ENCODE data around the gene FAM78B.

The FAM78B gene

DNA sequence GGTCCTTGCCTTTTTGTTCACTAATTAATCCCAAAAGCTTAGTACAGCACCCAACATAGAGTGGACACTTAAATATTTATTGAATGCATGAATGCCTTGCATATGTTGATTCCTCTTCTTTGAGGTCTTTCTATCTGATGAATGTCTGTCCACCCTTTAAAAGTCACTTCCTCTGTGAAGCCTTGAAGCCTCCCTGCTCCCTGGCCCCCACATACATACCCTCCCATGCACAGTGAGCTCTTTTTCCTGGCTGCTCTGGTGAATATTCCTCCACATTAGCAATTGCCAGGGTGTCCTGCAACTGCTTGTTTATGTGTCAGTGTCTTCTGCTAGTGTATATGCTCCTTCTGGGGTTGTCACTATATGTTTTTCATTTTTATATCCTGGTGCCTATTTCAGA, 8.2 kb upstream of the FAM78B start:
- no peak for DNase-seq (ENCODE audit: low spot score)
- in situ Hi-C loops (cut with MboI; ENCODE audit: low sequenced_read_pairs, unreplicated experiment), result no loop called here
- TF ChIP-seq, protein P1, sequence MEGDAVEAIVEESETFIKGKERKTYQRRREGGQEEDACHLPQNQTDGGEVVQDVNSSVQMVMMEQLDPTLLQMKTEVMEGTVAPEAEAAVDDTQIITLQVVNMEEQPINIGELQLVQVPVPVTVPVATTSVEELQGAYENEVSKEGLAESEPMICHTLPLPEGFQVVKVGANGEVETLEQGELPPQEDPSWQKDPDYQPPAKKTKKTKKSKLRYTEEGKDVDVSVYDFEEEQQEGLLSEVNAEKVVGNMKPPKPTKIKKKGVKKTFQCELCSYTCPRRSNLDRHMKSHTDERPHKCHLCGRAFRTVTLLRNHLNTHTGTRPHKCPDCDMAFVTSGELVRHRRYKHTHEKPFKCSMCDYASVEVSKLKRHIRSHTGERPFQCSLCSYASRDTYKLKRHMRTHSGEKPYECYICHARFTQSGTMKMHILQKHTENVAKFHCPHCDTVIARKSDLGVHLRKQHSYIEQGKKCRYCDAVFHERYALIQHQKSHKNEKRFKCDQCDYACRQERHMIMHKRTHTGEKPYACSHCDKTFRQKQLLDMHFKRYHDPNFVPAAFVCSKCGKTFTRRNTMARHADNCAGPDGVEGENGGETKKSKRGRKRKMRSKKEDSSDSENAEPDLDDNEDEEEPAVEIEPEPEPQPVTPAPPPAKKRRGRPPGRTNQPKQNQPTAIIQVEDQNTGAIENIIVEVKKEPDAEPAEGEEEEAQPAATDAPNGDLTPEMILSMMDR (IDR thresholded peaks at IDR 0.05; ENCODE audit: borderline replicate concordance, control extremely low read depth, extremely low read depth, insufficient read depth, missing control alignments), result no peak

DNA sequence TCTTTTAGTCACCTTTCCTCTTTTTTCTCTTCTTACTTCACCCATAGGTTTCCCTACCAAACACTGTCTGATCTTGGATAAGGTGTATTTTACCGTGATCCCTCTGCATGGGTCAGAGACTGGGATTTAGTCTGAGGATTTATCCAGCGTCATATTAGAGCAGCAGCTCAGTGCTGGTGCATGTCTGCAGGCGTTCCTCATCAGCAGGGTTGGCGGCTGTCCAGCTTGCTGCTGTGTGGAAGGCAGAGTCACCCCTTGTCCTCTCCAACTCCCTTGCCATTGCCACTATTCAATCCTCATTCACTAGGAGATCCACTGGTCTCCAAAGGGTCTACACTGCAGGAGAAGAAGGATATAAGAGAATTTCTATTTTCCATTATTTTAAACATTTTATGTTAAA, 7.3 kb upstream of the FAM78B start:
- no peak for DNase-seq (ENCODE audit: low spot score)
- TF ChIP-seq, protein P1 (IDR thresholded peaks at IDR 0.05; ENCODE audit: borderline replicate concordance, control extremely low read depth, extremely low read depth, insufficient read depth, missing control alignments), result no peak
- in situ Hi-C loops (cut with MboI; ENCODE audit: low sequenced_read_pairs, unreplicated experiment), result no loop called here

DNA sequence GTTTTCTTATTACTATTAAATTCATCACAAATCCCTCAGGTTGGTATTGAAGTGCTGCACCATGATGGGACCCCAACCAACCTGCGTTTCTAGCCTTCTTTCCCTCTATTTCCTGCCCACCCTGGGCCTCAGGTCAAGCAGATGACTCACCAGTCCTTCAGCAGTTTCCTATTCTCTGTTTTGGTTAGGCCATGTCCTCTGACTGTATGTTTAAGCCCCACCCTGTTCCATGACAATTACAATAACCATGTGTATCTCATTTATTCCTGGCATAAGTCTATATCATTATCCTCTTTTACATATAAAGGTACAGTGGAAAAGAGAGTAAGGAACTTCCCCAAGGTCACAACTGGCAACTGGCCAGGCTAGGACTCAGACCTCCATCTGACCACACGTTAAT, 5.3 kb upstream of the FAM78B start:
- TF ChIP-seq, protein P1 (IDR thresholded peaks at IDR 0.05; ENCODE audit: borderline replicate concordance, control extremely low read depth, extremely low read depth, insufficient read depth, missing control alignments), result no peak
- in situ Hi-C loops (cut with MboI; ENCODE audit: low sequenced_read_pairs, unreplicated experiment), result no loop called here
- no peak for DNase-seq (ENCODE audit: low spot score)

DNA sequence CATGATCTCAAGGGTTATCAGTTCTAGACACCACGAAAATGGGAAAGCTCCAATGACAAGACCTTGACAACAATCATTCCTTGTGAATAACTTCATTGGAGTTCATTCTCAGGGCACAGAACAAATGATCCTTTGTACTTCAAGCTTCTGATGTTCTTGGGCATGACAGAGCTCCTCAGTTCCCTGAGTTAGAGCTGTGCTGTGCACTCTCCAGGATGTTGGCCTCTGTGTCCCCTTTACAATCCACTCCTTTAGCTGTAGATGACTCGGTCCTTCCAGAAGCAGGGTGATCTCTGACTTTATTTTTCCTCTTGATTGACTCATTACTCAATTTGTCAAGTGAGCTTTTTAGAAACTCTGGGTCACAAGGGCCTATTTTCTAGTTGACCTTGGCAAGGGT, 3.9 kb upstream of the FAM78B start:
- TF ChIP-seq, protein P1 (IDR thresholded peaks at IDR 0.05; ENCODE audit: borderline replicate concordance, control extremely low read depth, extremely low read depth, insufficient read depth, missing control alignments), result no peak
- in situ Hi-C loops (cut with MboI; ENCODE audit: low sequenced_read_pairs, unreplicated experiment), result no loop called here
- DNase-seq (ENCODE audit: low spot score), result no peak

DNA sequence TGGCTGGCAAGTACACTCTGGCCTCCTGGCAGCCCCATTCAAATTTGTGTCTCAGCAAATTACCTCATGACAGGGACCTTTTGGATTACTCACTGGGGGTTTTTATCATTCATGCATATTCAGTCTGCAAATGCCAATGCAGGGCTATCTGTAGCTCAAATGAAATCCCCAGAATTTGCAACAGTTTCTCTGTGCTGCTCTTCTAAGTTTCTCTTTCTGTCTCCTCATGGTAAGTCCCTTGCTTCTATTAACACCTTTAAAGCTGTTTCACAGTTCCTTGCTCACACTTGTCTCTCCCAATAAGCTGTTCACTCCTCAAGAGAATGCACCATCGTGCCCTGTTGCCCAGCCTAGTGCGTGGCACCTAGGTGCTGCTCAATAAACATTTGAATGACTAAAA, 3.3 kb upstream of the FAM78B start:
- TF ChIP-seq, protein P1 (IDR thresholded peaks at IDR 0.05; ENCODE audit: borderline replicate concordance, control extremely low read depth, extremely low read depth, insufficient read depth, missing control alignments), result no peak
- in situ Hi-C loops (cut with MboI; ENCODE audit: low sequenced_read_pairs, unreplicated experiment), result no loop called here
- peak; percentile 54 for DNase-seq (ENCODE audit: low spot score)

DNA sequence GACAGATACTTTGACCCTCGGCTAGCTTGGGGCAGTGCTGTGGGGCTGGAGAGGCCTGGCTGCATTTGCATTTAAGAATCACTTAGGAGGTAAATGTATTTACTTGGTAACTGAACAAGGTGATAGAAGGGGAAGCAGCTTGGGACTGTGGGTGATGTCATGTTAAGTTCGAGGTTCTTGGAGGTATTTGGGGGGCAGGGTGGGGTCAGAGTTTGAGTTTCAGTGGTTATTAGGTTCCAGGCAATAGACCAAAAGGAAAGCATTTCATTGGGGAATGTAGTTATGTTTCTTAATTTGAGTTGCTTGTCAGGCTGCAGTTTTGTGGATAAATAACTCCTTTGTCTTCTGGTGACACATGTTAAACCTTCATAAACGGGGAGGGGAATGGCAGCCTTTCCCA, 2.4 kb upstream of the FAM78B start:
- DNase-seq (ENCODE audit: low spot score), result no peak
- in situ Hi-C loops (cut with MboI; ENCODE audit: low sequenced_read_pairs, unreplicated experiment), result no loop called here

More for the DNA sequence above, 2.4 kb upstream of the FAM78B start:
- TF ChIP-seq, protein P1 (IDR thresholded peaks at IDR 0.05; ENCODE audit: borderline replicate concordance, control extremely low read depth, extremely low read depth, insufficient read depth, missing control alignments), result no peak
